Endodermal cell (in vitro differentiated cells): ENCODE data around the gene TNFSF13. TPM values are rescaled to one million over a fixed set of nuclear protein-coding genes. Genes with fewer than 3 reads are reported as not detected.

ENCODE experiments used
- DNase-seq: peaks from one replicate; pipeline ENCODE4 v3.0.0-alpha.2; 2017
- H3K27ac ChIP-seq: 2 replicates; pipeline ENCODE4 v1.5.1; 2013; ENCODE audit warnings: mild to moderate bottlenecking, low read depth, low read length, moderate library complexity
- H3K27me3 ChIP-seq: 2 replicates; pipeline ENCODE4 v1.6.1; 2013; ENCODE audit warnings: mild to moderate bottlenecking, low read length, moderate library complexity; ENCODE audit not compliant: insufficient read depth, control insufficient read depth, poor library complexity, severe bottlenecking
- H3K36me3 ChIP-seq: 2 replicates; pipeline ENCODE4 v1.7.0; 2013; ENCODE audit warnings: mild to moderate bottlenecking, low read length, moderate library complexity; ENCODE audit not compliant: control insufficient read depth, insufficient read depth
- H3K4me1 ChIP-seq: one replicate; pipeline ENCODE4 v1.7.0; 2013; ENCODE audit warnings: low read length; ENCODE audit not compliant: control insufficient read depth, insufficient read depth
- H3K4me3 ChIP-seq: 2 replicates; pipeline ENCODE4 v1.5.1; 2013; ENCODE audit warnings: mild to moderate bottlenecking, low read length, moderate library complexity
- H3K9ac ChIP-seq: 2 replicates; pipeline ENCODE4 v1.6.1; 2013; ENCODE audit warnings: mild to moderate bottlenecking, low read length, moderate library complexity; ENCODE audit not compliant: poor library complexity, severe bottlenecking; ENCODE audit errors: extremely low read depth
- H3K9me3 ChIP-seq: 2 replicates; pipeline ENCODE4 v1.6.1; 2013; ENCODE audit warnings: mild to moderate bottlenecking, low read length, moderate library complexity; ENCODE audit not compliant: control insufficient read depth
- H3K27ac Mint-ChIP-seq: 2 replicates; pipeline ENCODE4 v1.8.0; 2020; ENCODE audit warnings: mixed read lengths
- H3K27me3 Mint-ChIP-seq: 2 replicates; pipeline ENCODE4 v1.8.0; 2021; ENCODE audit warnings: mild to moderate bottlenecking, mixed read lengths; ENCODE audit not compliant: insufficient read depth
- H3K36me3 Mint-ChIP-seq: 2 replicates; pipeline ENCODE4 v1.8.0; 2020; ENCODE audit warnings: low read depth, mixed read lengths
- H3K4me1 Mint-ChIP-seq: 2 replicates; pipeline ENCODE4 v1.8.0; 2020; ENCODE audit warnings: mixed read lengths
- H3K4me3 Mint-ChIP-seq: 2 replicates; pipeline ENCODE4 v1.8.0; 2020; ENCODE audit warnings: mild to moderate bottlenecking, moderate library complexity, mixed read lengths
- H3K9me3 Mint-ChIP-seq: 2 replicates; pipeline ENCODE4 v1.8.0; 2020; ENCODE audit warnings: mild to moderate bottlenecking, mixed read lengths
- CTCF ChIP-seq: fragments of 200-600 bp; sonication (generic); conservative IDR thresholded peaks from 2 replicates; pipeline ENCODE4 v1.5.0; 2021; ENCODE audit warnings: antibody characterized with exemption, mild to moderate bottlenecking
- WGBS, 2 experiments: methylation state at CpG; one replicate each; pipeline versions ENCODE4 v1.1.5 to v1.1.7; 2013; ENCODE audit warnings: missing lambda C conversion rate in 2 of 2, mixed read lengths in 1 of 2; ENCODE audit not compliant: insufficient coverage in 1 of 2, insufficient read length in 1 of 2; 5-methylcytosine and 5-hydroxymethylcytosine counted together
- total RNA-seq, 2 donors: library from RNA; stranded (reverse); fragmentation: NEBNext Ultra II Directional in 1 of 2; extraction: Animal tissue kit (Norgen Biotek cat#: 25700) in 1 of 2; gene quantifications; 2 replicates in 1 of 2; 3 replicates in 1 of 2; pipeline ENCODE4 v1.2.1, GENCODE V29; 2021

TNFSF13 gene
- total RNA-seq, 2 donors from 2014 or later, result 1.7 to 3.0 TPM

GRCh38 chr17:7574176-7574953, 15.8 kb downstream of the TNFSF13 start:
- Mint-ChIP-seq H3K4me3 (peak overlapping the region; percentile 97), H3K4me1 (peaks cover 32% of the 10 kb centered on the region), H3K27ac (peak overlapping the region; percentile 92), H3K27me3 (no peaks in the 10 kb centered on the region), H3K9me3 (peaks cover 2% of the 10 kb centered on the region), H3K36me3 (peaks cover 77% of the 10 kb centered on the region)
- Histone ChIP-seq H3K36me3 (peaks cover 77% of the 10 kb centered on the region), H3K9me3 (no peaks in the 10 kb centered on the region), H3K27me3 (no peaks in the 10 kb centered on the region), H3K4me1 (peaks cover 4% of the 10 kb centered on the region), H3K9ac (peak overlapping the region; percentile 100), H3K4me3 (peak overlapping the region; percentile 99), H3K27ac (peak overlapping the region; percentile 93)
- 10 to 45% methylated on average over 3 to 15 of the region's 15 CpGs for WGBS, 2 experiments
- DNase-seq, result peak; percentile 45
- no peak for TF ChIP-seq CTCF

GRCh38 chr17:7575481-7575883, 16.9 kb downstream of the TNFSF13 start:
- peak overlapping the region; percentile 82 for H3K27ac Mint-ChIP-seq
- Histone ChIP-seq H3K27me3 (no peaks in the 10 kb centered on the region), H3K27ac (peak overlapping the region; percentile 9), H3K9ac (peak overlapping the region; percentile 100), H3K4me3 (peak overlapping the region; percentile 99), H3K4me1 (peaks cover 4% of the 10 kb centered on the region), H3K36me3 (peaks cover 66% of the 10 kb centered on the region), H3K9me3 (no peaks in the 10 kb centered on the region)
- H3K9me3 Mint-ChIP-seq, result peaks cover 2% of the 10 kb centered on the region
- no peaks in the 10 kb centered on the region for H3K27me3 Mint-ChIP-seq
- peaks cover 68% of the 10 kb centered on the region for H3K36me3 Mint-ChIP-seq
- TF ChIP-seq CTCF, result no peak
- H3K4me1 Mint-ChIP-seq, result peaks cover 32% of the 10 kb centered on the region
- peak overlapping the region; percentile 97 for H3K4me3 Mint-ChIP-seq
- WGBS, 2 experiments, result 87% methylated on average over 1 of the region's 1 CpG; no CpG with 5 or more reads in 1 of the 2 experiments
- no peak for DNase-seq

GRCh38 chr17:7575959-7576358, 17.4 kb downstream of the TNFSF13 start:
- 91% methylated on average over 7 of the region's 7 CpGs for WGBS, 2 experiments
- no peak for TF ChIP-seq CTCF
- peaks cover 61% of the 10 kb centered on the region for H3K36me3 ChIP-seq

More at GRCh38 chr17:7575959-7576358, 17.4 kb downstream of the TNFSF13 start:
- no peaks in the 10 kb centered on the region for H3K27me3 ChIP-seq
- peaks cover 4% of the 10 kb centered on the region for H3K4me1 ChIP-seq
- peaks cover 63% of the 10 kb centered on the region for H3K36me3 Mint-ChIP-seq
- peak overlapping the region; percentile 82 for H3K27ac Mint-ChIP-seq
- H3K4me3 ChIP-seq, result peak overlapping the region; percentile 99
- H3K27ac ChIP-seq, result no peak overlapping the region
- peaks cover 2% of the 10 kb centered on the region for H3K9me3 Mint-ChIP-seq
- H3K9ac ChIP-seq, result no peak overlapping the region
- H3K4me1 Mint-ChIP-seq, result peaks cover 32% of the 10 kb centered on the region
- DNase-seq, result peak; percentile 30
- H3K9me3 ChIP-seq, result no peaks in the 10 kb centered on the region
- peak overlapping the region; percentile 97 for H3K4me3 Mint-ChIP-seq
- no peaks in the 10 kb centered on the region for H3K27me3 Mint-ChIP-seq
